Calu3 (cell line): Measurements from ENCODE around the gene PPHLN1. TPM values are rescaled to one million over a fixed set of nuclear protein-coding genes. Genes with fewer than 3 reads are reported as not detected.
"Not testable (repeated sequence)": the region's sequence is repeated elsewhere in the genome, so short reads cannot be mapped to it uniquely, and the experiment has no call there.

Source experiments
- BruUV-seq: library from RNA; stranded (reverse); fragments of 400-500 nt; replicated peaks from 2 replicates; lab custom pipeline; 2021; lab: Mats Ljungman, UMichigan
- CTCF ChIA-PET: fragments of 300-600 bp; sonication (Branson Sonifier 250); formaldehyde crosslinking; loops from one replicate; lab custom pipeline; 2022; ENCODE audit warnings: antibody characterized with exemption; lab: Charles Lee
- DNase-seq: peaks from one replicate; pipeline ENCODE4 v3.0.0; 2022
- H3K27ac Mint-ChIP-seq: one replicate; pipeline ENCODE4 v1.8.0; 2022; ENCODE audit warnings: mixed read lengths; ENCODE audit not compliant: unreplicated experiment
- H3K27me3 Mint-ChIP-seq: one replicate; pipeline ENCODE4 v1.8.0; 2022; ENCODE audit warnings: mixed read lengths; ENCODE audit not compliant: unreplicated experiment
- H3K36me3 Mint-ChIP-seq: one replicate; pipeline ENCODE4 v1.8.0; 2022; ENCODE audit warnings: mild to moderate bottlenecking, moderate library complexity, mixed read lengths; ENCODE audit not compliant: insufficient read depth, unreplicated experiment
- H3K4me1 Mint-ChIP-seq: one replicate; pipeline ENCODE4 v1.8.0; 2022; ENCODE audit warnings: mild to moderate bottlenecking, low read depth, mixed read lengths; ENCODE audit not compliant: unreplicated experiment
- H3K4me3 Mint-ChIP-seq: one replicate; pipeline ENCODE4 v1.8.0; 2022; ENCODE audit warnings: mild to moderate bottlenecking, low read depth, moderate library complexity, mixed read lengths; ENCODE audit not compliant: unreplicated experiment
- H3K9me3 Mint-ChIP-seq: one replicate; pipeline ENCODE4 v1.8.0; 2022; ENCODE audit warnings: low read depth, mixed read lengths; ENCODE audit not compliant: unreplicated experiment
- intact Hi-C: fragments of 100-400 bp; cut with micrococcal nuclease; formaldehyde crosslinking; loops from one replicate; pipeline ENCODE4 v1.10.0; 2022; ENCODE audit not compliant: unreplicated experiment
- total RNA-seq: library from RNA; stranded (reverse); gene quantifications from 2 replicates; pipeline ENCODE4 v1.2.3, GENCODE V29; 2022
- TF ChIP-seq, protein P1 (sequence below): fragments of 200-600 bp; IDR thresholded peaks from one replicate; pipeline ENCODE4 v1.8.0; 2022; ENCODE audit warnings: antibody characterized with exemption; ENCODE audit not compliant: unreplicated experiment

PPHLN1 gene
- total RNA-seq, 1 experiment from 2014 or later, result 41.5 TPM

DNA sequence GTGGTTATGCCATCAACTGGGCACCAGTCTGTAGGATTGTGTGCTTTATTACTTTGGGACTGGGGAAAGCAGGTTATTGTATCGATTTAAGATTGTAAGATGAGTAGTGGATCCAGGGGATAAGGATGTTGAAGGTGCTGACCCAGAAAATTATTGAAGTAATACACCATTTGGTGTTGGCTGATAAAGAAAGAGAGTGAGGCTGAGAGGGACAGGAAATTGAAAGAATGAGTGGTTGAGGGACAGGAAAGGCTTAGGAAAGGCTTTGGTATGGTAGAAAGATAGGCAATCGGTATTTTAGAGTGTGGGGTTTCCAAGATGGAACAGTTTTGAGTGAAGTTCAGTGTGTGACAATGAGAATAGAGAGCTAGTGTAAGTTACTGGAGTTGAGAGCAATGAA, 12.3 kb downstream of the PPHLN1 start:
- Mint-ChIP-seq H3K9me3 (no peaks in the 10 kb centered on the region), H3K27ac (no peak overlapping the region), H3K4me1 (no peaks in the 10 kb centered on the region), H3K36me3 (no peaks in the 10 kb centered on the region), H3K27me3 (no peaks in the 10 kb centered on the region), H3K4me3 (no peak overlapping the region)
- BruUV-seq, result no TSS peak
- CTCF ChIA-PET, result no interaction called here
- intact Hi-C loops, result no loop called here
- TF ChIP-seq, protein P1, sequence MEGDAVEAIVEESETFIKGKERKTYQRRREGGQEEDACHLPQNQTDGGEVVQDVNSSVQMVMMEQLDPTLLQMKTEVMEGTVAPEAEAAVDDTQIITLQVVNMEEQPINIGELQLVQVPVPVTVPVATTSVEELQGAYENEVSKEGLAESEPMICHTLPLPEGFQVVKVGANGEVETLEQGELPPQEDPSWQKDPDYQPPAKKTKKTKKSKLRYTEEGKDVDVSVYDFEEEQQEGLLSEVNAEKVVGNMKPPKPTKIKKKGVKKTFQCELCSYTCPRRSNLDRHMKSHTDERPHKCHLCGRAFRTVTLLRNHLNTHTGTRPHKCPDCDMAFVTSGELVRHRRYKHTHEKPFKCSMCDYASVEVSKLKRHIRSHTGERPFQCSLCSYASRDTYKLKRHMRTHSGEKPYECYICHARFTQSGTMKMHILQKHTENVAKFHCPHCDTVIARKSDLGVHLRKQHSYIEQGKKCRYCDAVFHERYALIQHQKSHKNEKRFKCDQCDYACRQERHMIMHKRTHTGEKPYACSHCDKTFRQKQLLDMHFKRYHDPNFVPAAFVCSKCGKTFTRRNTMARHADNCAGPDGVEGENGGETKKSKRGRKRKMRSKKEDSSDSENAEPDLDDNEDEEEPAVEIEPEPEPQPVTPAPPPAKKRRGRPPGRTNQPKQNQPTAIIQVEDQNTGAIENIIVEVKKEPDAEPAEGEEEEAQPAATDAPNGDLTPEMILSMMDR, result no peak
- no peak for DNase-seq

DNA sequence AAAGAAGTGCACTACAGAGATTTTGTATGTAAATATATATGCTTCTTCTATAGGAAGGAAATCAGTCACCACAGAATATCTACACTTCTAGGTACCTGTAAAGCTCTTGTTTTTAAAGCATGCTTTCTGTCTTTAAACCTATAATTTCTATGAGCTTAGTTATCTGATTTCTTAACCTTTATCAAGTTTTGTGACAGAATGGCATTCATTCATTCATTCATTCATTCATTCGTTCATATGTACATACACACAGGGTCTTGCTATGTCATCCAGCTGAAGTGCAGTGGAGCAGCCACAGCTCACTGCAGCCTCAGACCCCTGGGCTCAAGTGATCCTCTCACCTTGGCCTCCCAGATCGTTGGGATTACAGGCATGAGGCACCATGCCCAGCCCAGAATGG, 16.1 kb downstream of the PPHLN1 start:
- CTCF ChIA-PET, result no interaction called here
- TF ChIP-seq, protein P1, result no peak
- Mint-ChIP-seq H3K4me3 (no peak overlapping the region), H3K27ac (no peak overlapping the region), H3K4me1 (no peaks in the 10 kb centered on the region), H3K27me3 (no peaks in the 10 kb centered on the region), H3K36me3 (no peaks in the 10 kb centered on the region), H3K9me3 (no peaks in the 10 kb centered on the region)
- intact Hi-C loops, result no loop called here
- DNase-seq, result no peak
- BruUV-seq, result no TSS peak

DNA sequence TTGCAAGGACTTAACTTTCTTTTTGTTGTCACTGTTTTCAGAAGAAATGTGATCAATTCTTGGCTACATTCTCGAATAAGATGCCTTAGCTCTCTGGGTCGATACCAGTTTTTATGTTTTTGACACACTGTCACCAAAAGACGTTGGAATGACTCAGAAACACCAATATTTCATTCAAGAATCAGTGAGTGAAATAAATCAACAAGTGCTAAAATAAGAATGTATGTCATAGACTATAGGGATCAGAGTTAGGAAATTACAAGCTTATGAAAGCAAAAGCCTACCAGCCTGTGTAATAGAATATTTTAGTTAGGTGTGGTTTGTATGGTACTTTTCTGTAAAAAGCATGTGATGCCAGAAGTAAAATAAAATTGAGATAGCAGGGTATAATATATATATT, 17.8 kb downstream of the PPHLN1 start:
- Mint-ChIP-seq H3K9me3 (no peaks in the 10 kb centered on the region), H3K36me3 (no peaks in the 10 kb centered on the region), H3K4me1 (no peaks in the 10 kb centered on the region), H3K27me3 (no peaks in the 10 kb centered on the region), H3K27ac (no peak overlapping the region), H3K4me3 (no peak overlapping the region)
- CTCF ChIA-PET, result no interaction called here
- intact Hi-C loops, result no loop called here
- TF ChIP-seq, protein P1, result no peak
- DNase-seq, result no peak
- no TSS peak for BruUV-seq

DNA sequence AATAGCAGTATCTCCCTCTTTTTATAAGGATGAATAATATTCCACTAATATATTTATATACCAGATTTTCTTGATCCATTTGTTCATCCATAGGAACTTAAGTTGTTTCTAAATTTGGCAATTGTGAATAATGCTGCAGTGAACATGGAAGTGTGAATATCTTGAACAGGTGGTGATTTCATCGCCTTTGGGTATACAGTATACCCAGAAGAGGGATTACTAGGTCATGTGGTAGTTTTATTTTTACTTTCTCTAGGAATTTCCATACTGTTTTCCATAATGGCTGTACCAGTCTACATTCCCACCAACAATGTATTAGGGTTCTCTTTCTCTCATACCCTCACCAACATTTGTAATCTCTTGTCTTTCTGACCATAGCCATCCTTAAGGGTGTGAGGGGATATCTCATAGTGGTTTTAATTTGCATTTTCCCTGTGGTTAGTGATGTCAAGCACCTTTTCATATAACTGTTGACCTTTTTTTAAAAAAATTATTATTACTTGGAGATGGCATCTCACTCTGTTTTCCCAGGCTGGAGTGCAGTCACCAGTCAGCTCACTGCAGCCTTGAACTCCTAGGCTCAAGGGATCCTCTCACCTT, 20.5 kb downstream of the PPHLN1 start:
- Mint-ChIP-seq H3K27ac (no peak overlapping the region), H3K27me3 (no peaks in the 10 kb centered on the region), H3K36me3 (no peaks in the 10 kb centered on the region), H3K9me3 (no peaks in the 10 kb centered on the region), H3K4me3 (no peak overlapping the region), H3K4me1 (no peaks in the 10 kb centered on the region)
- intact Hi-C loops, result no loop called here
- no TSS peak for BruUV-seq
- TF ChIP-seq, protein P1, result no peak
- DNase-seq, result no peak
- CTCF ChIA-PET, result no interaction called here

DNA sequence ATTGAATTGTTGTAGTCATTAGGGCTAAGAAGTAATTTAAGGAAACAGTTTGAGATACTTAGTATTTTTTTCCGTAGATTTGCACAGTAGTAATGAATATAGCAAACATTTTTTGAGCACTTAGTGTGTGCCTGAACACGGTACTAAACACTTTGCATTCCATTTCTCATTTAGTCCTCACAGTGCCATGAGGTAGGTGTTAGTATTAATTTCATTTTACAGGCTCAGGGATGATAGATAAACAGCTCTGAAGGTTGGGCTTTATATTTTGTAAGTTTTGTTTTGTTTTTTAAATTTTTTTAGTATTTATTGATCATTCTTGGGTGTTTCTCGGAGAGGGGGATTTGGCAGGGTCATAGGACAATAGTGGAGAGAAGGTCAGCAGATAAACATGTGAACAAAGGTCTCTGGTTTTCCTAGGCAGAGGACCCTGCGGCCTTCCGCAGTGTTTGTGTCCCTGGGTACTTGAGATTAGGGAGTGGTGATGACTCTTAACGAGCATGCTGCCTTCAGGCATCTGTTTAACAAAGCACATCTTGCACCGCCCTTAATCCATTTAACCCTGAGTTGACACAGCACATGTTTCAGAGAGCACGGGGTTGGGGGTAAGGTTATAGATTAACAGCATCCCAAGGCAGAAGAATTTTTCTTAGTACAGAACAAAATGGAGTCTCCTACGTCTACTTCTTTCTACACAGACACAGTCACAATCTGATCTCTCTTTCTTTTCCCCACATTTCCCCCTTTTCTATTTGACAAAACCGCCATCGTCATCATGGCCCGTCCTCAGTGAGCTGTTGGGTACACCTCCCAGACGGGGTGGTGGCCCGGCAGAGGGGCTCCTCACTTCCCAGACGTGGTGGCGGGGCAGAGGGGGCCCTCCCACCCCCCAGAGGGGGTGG, 23.4 kb downstream of the PPHLN1 start:
- intact Hi-C loops, DNase-seq, BruUV-seq, H3K4me3 Mint-ChIP-seq, H3K36me3 Mint-ChIP-seq, H3K27ac Mint-ChIP-seq, H3K9me3 Mint-ChIP-seq, H3K4me1 Mint-ChIP-seq, CTCF ChIA-PET, H3K27me3 Mint-ChIP-seq: not testable (repeated sequence)

DNA sequence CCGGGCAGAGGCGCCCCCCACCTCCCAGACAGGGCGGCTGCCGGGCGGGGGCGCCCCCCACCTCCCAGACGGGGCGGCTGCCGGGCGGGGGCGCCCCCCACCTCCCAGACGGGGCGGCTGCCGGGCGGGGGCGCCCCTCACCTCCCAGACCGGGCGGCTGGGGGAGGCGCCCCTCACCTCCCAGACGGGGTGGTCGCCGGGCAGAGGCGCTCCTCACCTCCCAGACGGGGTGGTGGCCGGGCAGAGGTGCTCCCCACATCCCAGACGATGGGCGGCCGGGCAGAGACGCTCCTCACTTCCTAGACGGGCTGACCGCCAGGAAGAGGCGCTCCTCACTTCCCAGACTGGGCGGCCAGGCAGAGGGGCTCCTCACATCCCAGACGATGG, 24.0 kb downstream of the PPHLN1 start:
- H3K27me3 Mint-ChIP-seq, intact Hi-C loops, H3K4me1 Mint-ChIP-seq, H3K27ac Mint-ChIP-seq, CTCF ChIA-PET, H3K9me3 Mint-ChIP-seq, H3K36me3 Mint-ChIP-seq, BruUV-seq, DNase-seq, H3K4me3 Mint-ChIP-seq: not testable (repeated sequence)
